ENCODE data around the gene RFTN1. TPM values are rescaled to one million over a fixed set of nuclear protein-coding genes. Genes with fewer than 3 reads are reported as not detected.

Gene RFTN1
- total RNA-seq, 1 donor from 2014 or later, result 53.4 TPM

DNA sequence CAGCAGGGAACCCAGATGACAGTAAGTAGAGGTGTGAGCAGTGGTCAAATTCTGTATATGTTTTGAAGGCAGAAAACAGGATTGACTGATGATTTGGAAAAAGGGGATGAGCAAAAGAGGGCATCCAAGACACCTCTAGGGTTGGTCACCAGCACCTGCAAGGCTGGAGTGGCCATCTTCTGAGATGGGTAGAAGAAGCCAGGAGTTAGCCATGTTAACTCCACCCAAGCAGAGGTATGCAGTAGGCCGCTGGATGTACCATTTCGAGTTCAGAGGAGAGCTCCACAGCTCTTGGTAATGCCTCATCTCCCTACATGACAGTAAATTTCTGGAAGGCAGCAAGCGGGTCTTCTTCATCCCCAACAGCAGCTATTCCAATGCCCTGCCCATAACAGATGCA lies 7.0 kb downstream of the RFTN1 start:
- Mint-ChIP-seq H3K36me3 (ENCODE audit: low read depth) (peaks cover 5% of the 10 kb centered on the region), H3K27ac (ENCODE audit: unreplicated experiment) (no peak overlapping the region), H3K9me3 (ENCODE audit: low read depth) (no peaks in the 10 kb centered on the region), H3K4me1 (ENCODE audit: low read depth) (peaks cover 33% of the 10 kb centered on the region), H3K4me3 (ENCODE audit: unreplicated experiment) (no peak overlapping the region), H3K27me3 (ENCODE audit: low read depth) (no peaks in the 10 kb centered on the region)
- TF ChIP-seq, protein P1, sequence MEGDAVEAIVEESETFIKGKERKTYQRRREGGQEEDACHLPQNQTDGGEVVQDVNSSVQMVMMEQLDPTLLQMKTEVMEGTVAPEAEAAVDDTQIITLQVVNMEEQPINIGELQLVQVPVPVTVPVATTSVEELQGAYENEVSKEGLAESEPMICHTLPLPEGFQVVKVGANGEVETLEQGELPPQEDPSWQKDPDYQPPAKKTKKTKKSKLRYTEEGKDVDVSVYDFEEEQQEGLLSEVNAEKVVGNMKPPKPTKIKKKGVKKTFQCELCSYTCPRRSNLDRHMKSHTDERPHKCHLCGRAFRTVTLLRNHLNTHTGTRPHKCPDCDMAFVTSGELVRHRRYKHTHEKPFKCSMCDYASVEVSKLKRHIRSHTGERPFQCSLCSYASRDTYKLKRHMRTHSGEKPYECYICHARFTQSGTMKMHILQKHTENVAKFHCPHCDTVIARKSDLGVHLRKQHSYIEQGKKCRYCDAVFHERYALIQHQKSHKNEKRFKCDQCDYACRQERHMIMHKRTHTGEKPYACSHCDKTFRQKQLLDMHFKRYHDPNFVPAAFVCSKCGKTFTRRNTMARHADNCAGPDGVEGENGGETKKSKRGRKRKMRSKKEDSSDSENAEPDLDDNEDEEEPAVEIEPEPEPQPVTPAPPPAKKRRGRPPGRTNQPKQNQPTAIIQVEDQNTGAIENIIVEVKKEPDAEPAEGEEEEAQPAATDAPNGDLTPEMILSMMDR (IDR thresholded peaks at IDR 0.05), result no peak
- no peak for DNase-seq (ENCODE audit: low spot score)

DNA sequence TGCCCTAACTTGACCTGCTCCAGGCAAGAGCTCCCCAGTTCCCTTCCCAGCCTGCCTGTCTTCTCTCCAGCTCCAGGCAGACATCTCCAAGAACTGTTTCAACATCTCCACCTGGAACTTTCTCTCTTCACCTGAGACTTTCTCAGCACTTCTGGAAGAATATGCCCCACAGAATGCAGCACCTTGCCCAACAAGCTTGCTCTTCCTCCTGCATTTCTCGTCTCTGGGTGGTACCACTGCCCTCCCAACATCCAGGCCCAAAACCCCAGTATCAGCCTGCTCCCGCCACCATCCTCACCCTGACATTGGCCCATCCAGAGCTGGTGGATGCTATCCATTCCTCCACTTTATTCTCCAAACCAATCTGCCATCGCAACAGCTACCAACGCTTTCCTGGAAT lies 8.8 kb downstream of the RFTN1 start:
- TF ChIP-seq, protein P1 (IDR thresholded peaks at IDR 0.05), result no peak
- Mint-ChIP-seq H3K36me3 (ENCODE audit: low read depth) (peaks cover 13% of the 10 kb centered on the region), H3K27me3 (ENCODE audit: low read depth) (no peaks in the 10 kb centered on the region), H3K4me3 (ENCODE audit: unreplicated experiment) (no peak overlapping the region), H3K9me3 (ENCODE audit: low read depth) (no peaks in the 10 kb centered on the region), H3K27ac (ENCODE audit: unreplicated experiment) (no peak overlapping the region), H3K4me1 (ENCODE audit: low read depth) (peaks cover 15% of the 10 kb centered on the region)
- no peak for DNase-seq (ENCODE audit: low spot score)

DNA sequence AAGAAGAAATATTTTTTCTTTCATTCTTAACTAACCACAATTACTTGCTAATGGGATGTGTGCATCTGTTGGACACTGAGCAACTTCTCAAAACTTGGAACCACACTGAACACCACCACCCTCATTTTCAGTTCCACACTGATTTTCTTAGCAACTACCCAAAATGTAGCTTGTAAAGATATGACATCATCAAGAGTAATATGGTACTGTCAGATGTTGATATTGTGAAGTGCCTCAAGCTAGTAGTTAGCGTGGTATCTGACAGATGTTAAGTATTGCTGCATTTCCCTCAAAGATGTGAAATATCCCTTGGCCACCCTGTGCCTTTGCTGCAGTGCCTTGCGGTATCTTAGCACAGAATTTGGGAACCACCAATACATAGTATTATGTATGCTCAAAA lies 9.3 kb downstream of the RFTN1 start:
- DNase-seq (ENCODE audit: low spot score), result no peak
- Mint-ChIP-seq H3K27me3 (ENCODE audit: low read depth) (no peaks in the 10 kb centered on the region), H3K27ac (ENCODE audit: unreplicated experiment) (no peak overlapping the region), H3K4me3 (ENCODE audit: unreplicated experiment) (no peak overlapping the region), H3K9me3 (ENCODE audit: low read depth) (no peaks in the 10 kb centered on the region), H3K4me1 (ENCODE audit: low read depth) (peaks cover 12% of the 10 kb centered on the region), H3K36me3 (ENCODE audit: low read depth) (peaks cover 13% of the 10 kb centered on the region)
- TF ChIP-seq, protein P1 (IDR thresholded peaks at IDR 0.05), result no peak

DNA sequence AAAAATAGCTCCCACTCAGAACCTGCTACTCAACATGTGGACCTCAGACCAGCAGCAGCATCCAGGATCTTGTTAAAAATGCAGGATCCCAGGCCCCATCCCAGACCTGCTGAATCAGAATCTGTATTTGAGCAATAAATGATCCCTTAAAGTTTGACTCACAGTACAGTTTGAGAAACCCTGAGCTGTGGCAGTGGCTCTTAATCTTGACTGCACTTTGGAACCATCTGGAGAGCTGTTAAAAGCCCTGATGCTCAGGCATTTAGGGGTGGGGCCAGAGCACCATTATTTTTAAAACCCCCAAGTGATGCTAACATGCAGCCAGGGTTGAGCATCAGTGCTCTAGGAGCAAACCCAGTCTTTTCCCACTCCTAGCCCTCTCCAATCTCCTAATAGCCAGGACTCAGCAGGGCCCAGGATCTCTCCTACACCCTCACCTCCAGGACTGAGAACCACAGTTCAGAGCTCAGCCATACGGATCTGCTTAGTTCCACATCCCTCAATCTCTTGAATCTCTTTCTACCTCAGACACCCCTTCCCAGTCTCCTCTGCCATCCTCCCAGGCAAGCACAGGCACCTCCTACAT lies 10.2 kb downstream of the RFTN1 start:
- no peak for DNase-seq (ENCODE audit: low spot score)
- no peak overlapping the region for H3K4me3 Mint-ChIP-seq (ENCODE audit: unreplicated experiment)
- H3K9me3 Mint-ChIP-seq (ENCODE audit: low read depth), result peaks cover 3% of the 10 kb centered on the region
- peaks cover 14% of the 10 kb centered on the region for H3K4me1 Mint-ChIP-seq (ENCODE audit: low read depth)
- H3K27me3 Mint-ChIP-seq (ENCODE audit: low read depth), result no peaks in the 10 kb centered on the region
- TF ChIP-seq, protein P1 (IDR thresholded peaks at IDR 0.05), result no peak
- H3K36me3 Mint-ChIP-seq (ENCODE audit: low read depth), result peaks cover 13% of the 10 kb centered on the region
- no peak overlapping the region for H3K27ac Mint-ChIP-seq (ENCODE audit: unreplicated experiment)

DNA sequence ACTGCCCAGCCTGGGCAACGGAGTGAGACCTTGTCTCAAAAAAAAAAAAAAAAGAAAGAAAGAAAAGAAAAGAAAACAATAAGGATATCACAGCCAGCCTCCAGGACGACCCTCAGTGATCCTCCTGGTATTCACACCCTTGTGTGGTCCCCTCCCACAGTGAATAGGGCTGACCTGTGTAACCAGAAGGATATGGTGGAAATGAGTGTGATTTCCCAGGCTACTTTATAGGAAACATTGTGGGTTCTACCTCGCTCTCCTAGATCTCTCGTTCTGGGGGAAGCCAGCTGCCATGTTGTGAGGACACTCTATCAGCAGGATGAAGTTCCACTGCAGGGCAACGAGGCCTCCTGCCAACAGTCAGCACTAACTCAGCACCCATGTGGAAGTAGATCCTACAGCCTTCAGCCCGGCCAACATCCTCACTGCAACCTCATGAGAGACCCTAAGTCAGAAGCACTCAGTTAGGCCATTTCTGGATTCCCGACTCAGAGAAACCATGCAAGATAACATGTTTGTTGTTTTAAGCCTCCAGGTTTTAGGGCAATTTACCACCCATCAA lies 11.1 kb downstream of the RFTN1 start:
- Mint-ChIP-seq H3K9me3 (ENCODE audit: low read depth) (peaks cover 3% of the 10 kb centered on the region), H3K27me3 (ENCODE audit: low read depth) (no peaks in the 10 kb centered on the region), H3K4me1 (ENCODE audit: low read depth) (peaks cover 16% of the 10 kb centered on the region), H3K36me3 (ENCODE audit: low read depth) (peaks cover 13% of the 10 kb centered on the region), H3K27ac (ENCODE audit: unreplicated experiment) (no peak overlapping the region), H3K4me3 (ENCODE audit: unreplicated experiment) (no peak overlapping the region)
- TF ChIP-seq, protein P1 (IDR thresholded peaks at IDR 0.05), result no peak
- DNase-seq (ENCODE audit: low spot score), result no peak
